ENCODE measurements around the gene GAL3ST1. TPM values are rescaled to one million over a fixed set of nuclear protein-coding genes. Genes with fewer than 3 reads are reported as not detected.

The GAL3ST1 gene
- total and polyA plus RNA-seq, 8 donors = 1.8 to 9.3 (median 6.8) TPM

GRCh38 chr22:30566125-30566524 lies 8.3 kb downstream of the GAL3ST1 start:
- TF ChIP-seq CTCF (IDR thresholded peaks at IDR 0.05) = no peak
- Histone ChIP-seq H3K36me3 (no peaks in the 10 kb centered on the region), H3K9me3 (no peaks in the 10 kb centered on the region), H3K4me3 (no peak overlapping the region), H3K4me1 (no peaks in the 10 kb centered on the region), H3K27ac (no peak overlapping the region), H3K27me3 (peaks cover 0 to 3% of the 10 kb centered on the region in 2 donors)
- intact Hi-C loops (cut with DNase I) = no loop called here
- DNase-seq (peak in 1 of 4 donors; percentile 3), ATAC-seq (no peak)

GRCh38 chr22:30565341-30565740 lies 9.1 kb downstream of the GAL3ST1 start:
- Histone ChIP-seq H3K4me3 (no peak overlapping the region), H3K9me3 (no peaks in the 10 kb centered on the region), H3K27me3 (peaks cover 0 to 3% of the 10 kb centered on the region in 2 donors), H3K4me1 (no peaks in the 10 kb centered on the region), H3K36me3 (no peaks in the 10 kb centered on the region), H3K27ac (no peak overlapping the region)
- intact Hi-C loops (cut with DNase I) = no loop called here
- no peak for TF ChIP-seq CTCF (IDR thresholded peaks at IDR 0.05)
- no peak for DNase-seq
- no peak for ATAC-seq

GRCh38 chr22:30564761-30565119 lies 9.7 kb downstream of the GAL3ST1 start:
- H3K36me3 ChIP-seq = no peaks in the 10 kb centered on the region
- ATAC-seq = no peak
- H3K4me3 ChIP-seq = no peak overlapping the region
- peaks cover 0 to 3% of the 10 kb centered on the region in 2 donors for H3K27me3 ChIP-seq
- no peaks in the 10 kb centered on the region for H3K4me1 ChIP-seq
- DNase-seq = no peak
- TF ChIP-seq CTCF (IDR thresholded peaks at IDR 0.05) = no peak
- H3K27ac ChIP-seq = no peak overlapping the region
- H3K9me3 ChIP-seq = no peaks in the 10 kb centered on the region
- intact Hi-C loops (cut with DNase I) = no loop called here

- DNase-seq = no peak
- Histone ChIP-seq H3K27ac (no peak overlapping the region), H3K36me3 (no peaks in the 10 kb centered on the region), H3K27me3 (peaks cover 0 to 3% of the 10 kb centered on the region in 2 donors), H3K4me3 (no peak overlapping the region), H3K4me1 (no peaks in the 10 kb centered on the region), H3K9me3 (no peaks in the 10 kb centered on the region)
- intact Hi-C loops (cut with DNase I) = no loop called here
- ATAC-seq = no peak
- TF ChIP-seq CTCF (IDR thresholded peaks at IDR 0.05) = no peak
Observed at GRCh38 chr22:30564045-30564760, 10.3 kb downstream of the GAL3ST1 start.

GRCh38 chr22:30562366-30562765 lies 12.1 kb downstream of the GAL3ST1 start:
- Histone ChIP-seq H3K4me3 (no peak overlapping the region), H3K4me1 (no peaks in the 10 kb centered on the region), H3K36me3 (no peaks in the 10 kb centered on the region), H3K27me3 (peaks cover 0 to 3% of the 10 kb centered on the region in 2 donors), H3K9me3 (no peaks in the 10 kb centered on the region), H3K27ac (no peak overlapping the region)
- intact Hi-C loops (cut with DNase I) = no loop called here
- ATAC-seq (no peak), DNase-seq (no peak)
- TF ChIP-seq CTCF (IDR thresholded peaks at IDR 0.05) = no peak

Measured in left lung (tissue), 10 donors.